Psoas muscle (tissue), 8 donors: ENCODE measurements around the gene PRKAG2. TPM values are rescaled to one million over a fixed set of nuclear protein-coding genes. Genes with fewer than 3 reads are reported as not detected.

Source experiments
- ATAC-seq, 4 donors: fragments of 200-7000 bp; cut with Tn5 transposase; one replicate each; pipeline ENCODE4 v1.9.1; 2020; ENCODE audit warnings: moderate library complexity in 3 of 4, mild to moderate bottlenecking in 2 of 4
- DNase-seq, 2 donors: peaks; one replicate each; pipeline ENCODE4 v3.0.0-alpha.2; 2020
- H3K27ac ChIP-seq: fragments of 200-600 bp; one replicate; pipeline ENCODE4 v1.8.0; 2022
- H3K27me3 ChIP-seq, 3 donors: fragments of 200-600 bp in 1 of 3; one replicate each; pipeline versions ENCODE4 v1.6.1 to v1.8.0; 2013 to 2022; ENCODE audit warnings: low read length in 2 of 3, mild to moderate bottlenecking in 2 of 3, moderate library complexity in 1 of 3; ENCODE audit not compliant: insufficient read depth in 3 of 3
- H3K36me3 ChIP-seq, 2 donors: fragments of 200-600 bp in 1 of 2; one replicate each; pipeline versions ENCODE4 v1.6.1 to v1.8.0; 2013 to 2022; ENCODE audit warnings: low read depth in 1 of 2, mild to moderate bottlenecking in 1 of 2, moderate library complexity in 1 of 2; ENCODE audit not compliant: insufficient read depth in 1 of 2
- H3K4me1 ChIP-seq: fragments of 200-600 bp; one replicate; pipeline ENCODE4 v1.8.0; 2022
- H3K4me3 ChIP-seq: fragments of 200-600 bp; one replicate; pipeline ENCODE4 v1.8.0; 2022; ENCODE audit warnings: mild to moderate bottlenecking
- H3K9me3 ChIP-seq: fragments of 200-600 bp; one replicate; pipeline ENCODE4 v1.8.0; 2022
- WGBS, 3 donors: extraction: QIAGEN DNeasy Blood & Tissue Kit; methylation state at CpG; one replicate each; pipeline versions ENCODE4 v1.1.6 to v1.1.7; 2013; 5-methylcytosine and 5-hydroxymethylcytosine counted together
- intact Hi-C, 2 donors: fragments of 100-400 bp; cut with DNase I; formaldehyde crosslinking; loops; one replicate each; pipeline versions ENCODE4 v1.11.0 to v1.14.2; 2022
- polyA plus RNA-seq, 3 donors: library from polyadenylated mRNA; stranded (reverse); fragments of 200-250 nt; gene quantifications; one replicate each; pipeline ENCODE4 v1.2.3, GENCODE V29; 2013
- total RNA-seq, 4 donors: library from RNA; stranded (reverse); fragmentation: NEBNext Ultra II Directional in 2 of 4; extraction: Animal tissue kit (Norgen Biotek cat#: 25700) in 2 of 4; gene quantifications; one replicate each; pipeline versions ENCODE4 v1.2.1 to v1.2.4, GENCODE V29; 2021 to 2023
- TF ChIP-seq, protein P1 (sequence below): fragments of 200-600 bp; IDR thresholded peaks from one replicate; pipeline ENCODE4 v1.8.0; 2022; ENCODE audit warnings: antibody characterized with exemption
- donor health status: healthy with polysubstance abuse.
- donor health status: DM: no; HTN: no; CAD: no; lungs with moderate emphysema.
- donor health status: Bipolar disorder and iron deficiency.
- donor health status: healthy.
- donor health status: DM: yes; HTN: yes; CAD: no.
- donor health status: DM: no; HTN: no; CAD: no.
- donor health status: DM: no; HTN: no; CAD: no.
- donor health status: DM: yes; HTN: yes; CAD: no.

PRKAG2 gene
- total and polyA plus RNA-seq, 7 donors: 9.3 to 143 (median 19.8) TPM

DNA sequence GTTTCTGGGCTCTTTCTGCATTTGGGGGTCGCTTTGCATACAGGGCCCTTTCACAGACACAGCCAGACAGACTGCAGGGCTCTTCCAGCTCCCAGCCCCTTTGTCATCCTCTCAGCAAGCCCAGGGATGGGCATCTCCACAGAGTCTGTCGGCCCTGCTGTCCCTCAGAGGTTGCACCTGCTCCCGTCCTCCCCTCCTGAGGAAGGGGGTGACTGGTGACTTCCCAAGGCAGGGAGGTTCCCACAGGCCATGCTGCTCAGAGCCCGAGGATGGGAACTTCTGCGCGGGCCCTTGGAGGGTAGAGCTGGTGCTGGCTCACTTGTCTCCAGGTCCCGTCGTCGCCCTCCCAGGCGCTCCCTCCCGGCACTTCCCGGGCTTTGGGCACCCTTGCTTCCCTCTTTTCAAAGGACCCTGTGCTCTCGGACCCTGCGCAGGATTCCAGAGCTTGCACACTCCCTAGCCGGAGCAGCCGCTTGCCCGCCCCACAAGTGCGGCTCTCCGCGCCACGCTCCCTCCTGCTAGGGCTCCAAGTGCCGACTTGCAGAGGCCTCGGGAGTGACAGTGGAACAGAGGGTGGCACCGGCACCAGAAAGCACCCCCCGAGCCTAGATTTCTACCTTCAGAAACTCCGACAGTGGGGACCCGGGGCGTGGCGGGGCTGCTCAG, 152.5 kb downstream of the PRKAG2 start:
- Histone ChIP-seq H3K9me3 (no peaks in the 10 kb centered on the region), H3K36me3 (no peaks in the 10 kb centered on the region), H3K27me3 (no peaks in the 10 kb centered on the region), H3K4me1 (peaks cover 33% of the 10 kb centered on the region), H3K27ac (no peak overlapping the region), H3K4me3 (no peak overlapping the region)
- ATAC-seq (no peak), DNase-seq (no peak)
- intact Hi-C loops: no loop called here
- TF ChIP-seq, protein P1, sequence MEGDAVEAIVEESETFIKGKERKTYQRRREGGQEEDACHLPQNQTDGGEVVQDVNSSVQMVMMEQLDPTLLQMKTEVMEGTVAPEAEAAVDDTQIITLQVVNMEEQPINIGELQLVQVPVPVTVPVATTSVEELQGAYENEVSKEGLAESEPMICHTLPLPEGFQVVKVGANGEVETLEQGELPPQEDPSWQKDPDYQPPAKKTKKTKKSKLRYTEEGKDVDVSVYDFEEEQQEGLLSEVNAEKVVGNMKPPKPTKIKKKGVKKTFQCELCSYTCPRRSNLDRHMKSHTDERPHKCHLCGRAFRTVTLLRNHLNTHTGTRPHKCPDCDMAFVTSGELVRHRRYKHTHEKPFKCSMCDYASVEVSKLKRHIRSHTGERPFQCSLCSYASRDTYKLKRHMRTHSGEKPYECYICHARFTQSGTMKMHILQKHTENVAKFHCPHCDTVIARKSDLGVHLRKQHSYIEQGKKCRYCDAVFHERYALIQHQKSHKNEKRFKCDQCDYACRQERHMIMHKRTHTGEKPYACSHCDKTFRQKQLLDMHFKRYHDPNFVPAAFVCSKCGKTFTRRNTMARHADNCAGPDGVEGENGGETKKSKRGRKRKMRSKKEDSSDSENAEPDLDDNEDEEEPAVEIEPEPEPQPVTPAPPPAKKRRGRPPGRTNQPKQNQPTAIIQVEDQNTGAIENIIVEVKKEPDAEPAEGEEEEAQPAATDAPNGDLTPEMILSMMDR: no peak
- 94 to 95% (median 94%) methylated on average over 26 to 29 of the region's 29 CpGs for WGBS, 3 donors

DNA sequence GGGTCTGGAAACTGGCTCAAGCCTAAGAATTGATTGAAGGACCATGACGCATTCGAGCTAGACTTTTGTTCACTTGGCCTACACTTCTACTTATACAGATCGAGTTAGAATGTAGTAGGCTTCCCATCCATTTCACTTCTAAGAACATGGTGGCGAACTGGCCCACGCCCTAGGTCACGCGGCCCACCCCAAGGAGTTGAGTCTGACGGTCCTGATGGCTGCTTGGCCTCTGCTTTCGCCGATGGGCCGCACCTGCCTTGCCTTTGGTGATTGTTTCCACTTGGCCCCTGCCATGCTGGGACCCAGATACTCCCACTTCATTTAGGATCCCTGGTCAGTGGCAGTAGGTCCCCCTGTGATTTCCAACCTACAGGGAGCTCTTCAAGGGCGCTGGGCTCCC, 153.6 kb downstream of the PRKAG2 start:
- TF ChIP-seq, protein P1: no peak
- no peak for ATAC-seq
- 94 to 97% (median 95%) methylated on average over 12 of the region's 12 CpGs for WGBS, 3 donors
- Histone ChIP-seq H3K4me1 (peaks cover 33% of the 10 kb centered on the region), H3K36me3 (no peaks in the 10 kb centered on the region), H3K4me3 (no peak overlapping the region), H3K27me3 (no peaks in the 10 kb centered on the region), H3K9me3 (no peaks in the 10 kb centered on the region), H3K27ac (no peak overlapping the region)
- DNase-seq: no peak
- intact Hi-C loops: no loop called here

DNA sequence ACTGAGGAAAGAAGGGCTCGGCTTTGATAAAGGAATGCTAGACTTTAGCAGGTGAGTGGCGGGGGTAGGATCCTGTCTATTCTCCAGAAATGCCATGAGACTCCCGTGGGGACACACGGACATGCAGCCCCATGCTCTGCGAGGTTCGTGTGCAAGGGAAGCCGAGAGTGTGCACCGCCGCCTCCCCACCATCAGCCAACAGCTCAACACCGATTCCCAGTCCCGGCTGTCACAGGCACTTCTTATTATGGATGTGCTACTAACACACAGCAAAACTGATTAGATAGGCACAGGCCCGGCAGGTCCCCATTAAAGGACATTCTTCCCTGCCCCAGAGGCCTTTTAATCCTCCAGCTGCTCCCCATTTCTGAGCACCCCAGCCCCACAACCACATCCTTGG, 154.4 kb downstream of the PRKAG2 start:
- ATAC-seq (no peak), DNase-seq (no peak)
- Histone ChIP-seq H3K9me3 (no peaks in the 10 kb centered on the region), H3K4me1 (peaks cover 28% of the 10 kb centered on the region), H3K36me3 (no peaks in the 10 kb centered on the region), H3K27me3 (no peaks in the 10 kb centered on the region), H3K27ac (no peak overlapping the region), H3K4me3 (no peak overlapping the region)
- TF ChIP-seq, protein P1: no peak
- intact Hi-C loops: no loop called here
- WGBS, 3 donors: 88 to 92% (median 89%) methylated on average over 12 of the region's 12 CpGs

DNA sequence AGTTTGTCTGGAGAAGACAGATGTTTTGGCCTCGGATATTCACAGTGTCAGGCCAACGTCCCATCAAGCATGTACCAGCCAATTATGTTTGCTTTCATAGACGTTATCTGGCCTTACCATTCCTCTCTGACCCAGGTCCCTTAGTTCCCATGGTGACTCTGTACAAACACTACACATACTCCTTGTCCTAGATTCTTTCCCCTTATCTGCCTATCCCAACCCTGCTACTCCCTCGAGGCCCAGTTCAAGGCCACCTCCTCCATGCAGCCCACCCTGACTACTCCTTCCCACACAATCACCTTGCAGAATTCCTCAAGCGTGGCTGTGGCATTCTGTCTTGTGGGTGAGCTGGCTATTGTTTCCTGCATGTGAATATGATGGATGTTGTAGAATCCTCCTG, 155.2 kb downstream of the PRKAG2 start:
- WGBS, 3 donors: 70 to 78% (median 73%) methylated on average over 5 of the region's 5 CpGs
- DNase-seq (no peak), ATAC-seq (no peak)
- no peaks in the 10 kb centered on the region for H3K27me3 ChIP-seq
- peaks cover 24% of the 10 kb centered on the region for H3K4me1 ChIP-seq
- H3K9me3 ChIP-seq: no peaks in the 10 kb centered on the region
- intact Hi-C loops: no loop called here
- TF ChIP-seq, protein P1: no peak
- no peaks in the 10 kb centered on the region for H3K36me3 ChIP-seq
- no peak overlapping the region for H3K4me3 ChIP-seq
- no peak overlapping the region for H3K27ac ChIP-seq

DNA sequence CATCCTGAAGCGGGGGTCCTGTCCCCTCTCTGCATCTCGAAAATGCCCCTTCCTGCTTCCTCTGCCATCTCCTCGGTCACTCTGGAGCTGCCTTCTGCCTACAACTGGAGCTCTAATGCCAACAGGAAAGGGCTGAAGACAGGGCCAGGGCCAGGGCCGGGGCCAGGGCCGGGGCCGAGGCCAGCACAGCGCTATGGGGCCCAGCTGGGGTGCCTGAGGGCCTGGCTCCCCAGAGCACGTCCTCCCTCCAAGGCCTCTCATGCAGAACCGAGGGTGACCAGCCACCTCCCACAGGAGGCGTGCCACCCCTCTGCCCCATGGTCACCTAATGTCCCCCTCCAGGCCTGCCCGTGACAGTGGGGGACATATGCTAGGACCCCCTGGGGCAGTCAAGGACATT, 155.7 kb downstream of the PRKAG2 start:
- intact Hi-C loops: no loop called here
- Histone ChIP-seq H3K27ac (no peak overlapping the region), H3K4me3 (no peak overlapping the region), H3K4me1 (peaks cover 26% of the 10 kb centered on the region), H3K9me3 (no peaks in the 10 kb centered on the region), H3K27me3 (no peaks in the 10 kb centered on the region), H3K36me3 (no peaks in the 10 kb centered on the region)
- TF ChIP-seq, protein P1: no peak
- ATAC-seq (no peak), DNase-seq (no peak)
- 54 to 77% (median 60%) methylated on average over 11 of the region's 11 CpGs for WGBS, 3 donors
